Keratinocyte (primary cell): Measurements from ENCODE around the gene SPRY4. TPM values are rescaled to one million over a fixed set of nuclear protein-coding genes. Genes with fewer than 3 reads are reported as not detected.

Source experiments
- DNase-seq: peaks from one replicate; pipeline ENCODE4 v3.0.0-alpha.2; 2011; ENCODE audit warnings: low read depth, missing footprints, low spot score
- FAIRE-seq: peaks from 2 replicates; lab custom pipeline; 2011; peaks lifted over from hg19 to GRCh38; lab: Jason Lieb, UNC
- H2AFZ ChIP-seq: 2 replicates; pipeline ENCODE4 v1.6.0; 2012; ENCODE audit warnings: low read length, control low read depth, inconsistent platforms; ENCODE audit not compliant: control insufficient read depth
- H3K27ac ChIP-seq: 2 replicates; pipeline ENCODE4 v1.5.1; 2011; ENCODE audit warnings: low read length; ENCODE audit not compliant: control insufficient read depth, insufficient read depth
- H3K27me3 ChIP-seq: 3 replicates; pipeline ENCODE4 v1.6.0; 2011; ENCODE audit warnings: low read length; ENCODE audit not compliant: control insufficient read depth, insufficient read depth; ENCODE audit errors: extremely low read depth
- H3K36me3 ChIP-seq, 2 experiments: 2 replicates in 1 of 2; 3 replicates in 1 of 2; pipeline ENCODE4 v1.5.1; 2011; ENCODE audit warnings: low read length in 2 of 2, mild to moderate bottlenecking in 1 of 2; ENCODE audit not compliant: control insufficient read depth in 2 of 2, insufficient read depth in 2 of 2; ENCODE audit errors: extremely low read depth in 1 of 2
- H3K4me1 ChIP-seq: 3 replicates; pipeline ENCODE4 v1.5.1; 2011; ENCODE audit warnings: low read length; ENCODE audit not compliant: control insufficient read depth, insufficient read depth; ENCODE audit errors: extremely low read depth
- H3K4me2 ChIP-seq: 3 replicates; pipeline ENCODE4 v1.6.0; 2011; ENCODE audit warnings: low read depth, low read length; ENCODE audit not compliant: control insufficient read depth, insufficient read depth; ENCODE audit errors: extremely low read depth
- H3K4me3 ChIP-seq, 3 experiments: fragments of 200-600 bp in 1 of 3; sonication (generic) in 1 of 3; 2 replicates in 2 of 3; 3 replicates in 1 of 3; pipeline ENCODE4 v1.5.1; 2011 to 2016; ENCODE audit warnings: low read length in 3 of 3, mild to moderate bottlenecking in 3 of 3, control low read depth in 2 of 3, inconsistent platforms in 1 of 3, low read depth in 1 of 3, mixed read lengths in 1 of 3, mixed run types in 1 of 3, moderate library complexity in 1 of 3; ENCODE audit not compliant: control insufficient read depth in 2 of 3, insufficient read depth in 2 of 3; ENCODE audit errors: extremely low read depth in 1 of 3
- H3K79me2 ChIP-seq: 2 replicates; pipeline ENCODE4 v1.6.0; 2012; ENCODE audit warnings: low read length; ENCODE audit not compliant: control insufficient read depth, insufficient read depth
- H3K9ac ChIP-seq: 3 replicates; pipeline ENCODE4 v1.6.0; 2011; ENCODE audit warnings: low read length; ENCODE audit not compliant: control insufficient read depth, insufficient read depth; ENCODE audit errors: extremely low read depth
- H3K9me1 ChIP-seq: 3 replicates; pipeline ENCODE4 v1.6.0; 2011; ENCODE audit warnings: low read length; ENCODE audit not compliant: control insufficient read depth, insufficient read depth; ENCODE audit errors: extremely low read depth
- H3K9me3 ChIP-seq: 2 replicates; pipeline ENCODE4 v1.5.1; 2012; ENCODE audit warnings: low read depth, low read length; ENCODE audit not compliant: control insufficient read depth
- H4K20me1 ChIP-seq: 3 replicates; pipeline ENCODE4 v1.6.0; 2011; ENCODE audit warnings: low read length; ENCODE audit not compliant: control insufficient read depth, insufficient read depth; ENCODE audit errors: extremely low read depth
- EZH2 ChIP-seq: IDR thresholded peaks from one replicate; pipeline ENCODE4 v1.6.1; 2012; ENCODE audit warnings: inconsistent platforms, mild to moderate bottlenecking, low read length, moderate library complexity
- dilution Hi-C: fragments of 300-500 bp; cut with MboI; formaldehyde crosslinking; loops from one replicate; pipeline ENCODE4 v1.7.0; 2020; ENCODE audit warnings: low sequenced_read_pairs; ENCODE audit not compliant: extremely low pct_ligation_motif_present
- polyA plus RNA-seq, 5 experiments: library from polyadenylated mRNA; depleted of rRNA in 3 of 5; stranded (reverse) in 3 of 5; stranded (forward) in 1 of 5; unstranded in 1 of 5; fragments of >200 nt; gene quantifications; 1 replicate in 1 of 5; 2 replicates in 3 of 5; 3 replicates in 1 of 5; pipeline versions ENCODE4 v1.2.1 to v1.2.3, GENCODE V29; 2011 to 2012; ENCODE audit warnings: missing spikeins in 2 of 5, low read depth in 1 of 5, low replicate concordance in 1 of 5
- TF ChIP-seq, protein P1 (sequence below), 3 experiments: IDR thresholded peaks in 1 of 3; conservative IDR thresholded peaks in 1 of 3; optimal IDR thresholded peaks in 1 of 3; 2 replicates in 2 of 3; 3 replicates in 1 of 3; pipeline versions ENCODE3 to v1.5.1; 2011; ENCODE audit warnings: low read length in 3 of 3, mild to moderate bottlenecking in 3 of 3, moderate library complexity in 2 of 3, control low read depth in 1 of 3, inconsistent platforms in 1 of 3; ENCODE audit not compliant: insufficient read depth in 2 of 3; ENCODE audit errors: extremely low read depth in 1 of 3

The SPRY4 gene
- polyA plus RNA-seq, 1 donor (not counting 4 experiments of a cell fraction or from before 2014, with no cell fraction given), result 10.2 TPM

DNA sequence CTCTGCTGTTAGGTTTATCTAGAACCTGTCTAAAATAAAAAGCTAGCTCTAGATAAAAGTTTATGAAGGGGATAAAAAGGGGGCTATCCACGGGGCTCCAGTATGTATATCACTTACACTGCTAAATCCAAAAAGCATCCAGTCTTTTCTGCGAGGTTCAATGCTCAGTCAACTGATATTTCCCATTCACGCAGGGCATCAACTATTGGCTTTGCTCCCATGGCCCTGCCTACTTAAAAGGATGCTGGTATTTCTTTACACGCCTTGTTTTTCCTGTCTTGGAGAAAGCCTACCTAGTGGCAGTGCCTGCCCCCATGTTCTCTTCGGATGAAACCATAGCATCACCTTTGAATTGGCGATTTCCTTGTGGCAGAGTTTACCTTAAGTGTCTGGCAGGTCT lies 8.1 kb downstream of the SPRY4 start:
- Histone ChIP-seq H3K27me3 (no peaks in the 10 kb centered on the region), H3K4me1 (peaks cover 18% of the 10 kb centered on the region), H4K20me1 (peaks cover 48% of the 10 kb centered on the region), H3K4me3 (no peak overlapping the region), H3K36me3 (peaks cover 24 to 43% of the 10 kb centered on the region in 2 experiments), H3K9me3 (no peaks in the 10 kb centered on the region), H3K4me2 (no peak overlapping the region), H2AFZ (no peak overlapping the region), H3K9ac (no peak overlapping the region), H3K9me1 (peaks cover 4% of the 10 kb centered on the region), H3K79me2 (peaks cover 99% of the 10 kb centered on the region), H3K27ac (no peak overlapping the region)
- dilution Hi-C loops, result no loop called here
- FAIRE-seq, result no peak
- DNase-seq, result no peak
- no peak for TF ChIP-seq EZH2
- TF ChIP-seq, protein P1, sequence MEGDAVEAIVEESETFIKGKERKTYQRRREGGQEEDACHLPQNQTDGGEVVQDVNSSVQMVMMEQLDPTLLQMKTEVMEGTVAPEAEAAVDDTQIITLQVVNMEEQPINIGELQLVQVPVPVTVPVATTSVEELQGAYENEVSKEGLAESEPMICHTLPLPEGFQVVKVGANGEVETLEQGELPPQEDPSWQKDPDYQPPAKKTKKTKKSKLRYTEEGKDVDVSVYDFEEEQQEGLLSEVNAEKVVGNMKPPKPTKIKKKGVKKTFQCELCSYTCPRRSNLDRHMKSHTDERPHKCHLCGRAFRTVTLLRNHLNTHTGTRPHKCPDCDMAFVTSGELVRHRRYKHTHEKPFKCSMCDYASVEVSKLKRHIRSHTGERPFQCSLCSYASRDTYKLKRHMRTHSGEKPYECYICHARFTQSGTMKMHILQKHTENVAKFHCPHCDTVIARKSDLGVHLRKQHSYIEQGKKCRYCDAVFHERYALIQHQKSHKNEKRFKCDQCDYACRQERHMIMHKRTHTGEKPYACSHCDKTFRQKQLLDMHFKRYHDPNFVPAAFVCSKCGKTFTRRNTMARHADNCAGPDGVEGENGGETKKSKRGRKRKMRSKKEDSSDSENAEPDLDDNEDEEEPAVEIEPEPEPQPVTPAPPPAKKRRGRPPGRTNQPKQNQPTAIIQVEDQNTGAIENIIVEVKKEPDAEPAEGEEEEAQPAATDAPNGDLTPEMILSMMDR (optimal IDR thresholded peaks at IDR 0.05 in 1 of 3, IDR thresholded peaks at IDR 0.05 in 1 of 3, conservative IDR thresholded peaks at IDR 0.05 in 1 of 3; ENCODE audit: extremely low read depth in 1 of 3, insufficient read depth in 2 of 3, low read length in 3 of 3), result no peak

DNA sequence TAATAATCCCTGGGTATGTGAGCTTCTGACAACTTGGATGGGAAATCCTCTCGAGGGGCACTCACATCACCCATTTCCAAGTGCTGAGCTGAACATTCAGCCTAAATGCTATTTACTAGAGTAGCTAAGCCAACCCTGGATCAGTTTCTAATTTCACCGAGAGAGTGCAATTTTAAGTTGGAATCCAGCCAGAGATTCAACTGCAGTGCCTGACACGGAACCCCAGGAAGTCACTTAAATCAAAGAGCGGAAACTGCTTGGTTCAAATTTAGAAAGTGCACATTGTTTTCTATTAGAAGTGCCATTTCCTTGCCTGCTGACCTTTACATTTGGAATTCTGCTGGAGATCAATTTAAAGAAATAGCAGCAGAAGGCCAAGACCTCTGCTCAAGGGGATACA lies 8.8 kb downstream of the SPRY4 start:
- no peak for FAIRE-seq
- Histone ChIP-seq H3K79me2 (peaks cover 99% of the 10 kb centered on the region), H2AFZ (no peak overlapping the region), H4K20me1 (peaks cover 42% of the 10 kb centered on the region), H3K36me3 (peaks cover 29 to 48% of the 10 kb centered on the region in 2 experiments), H3K4me2 (no peak overlapping the region), H3K9me3 (no peaks in the 10 kb centered on the region), H3K9me1 (peaks cover 4% of the 10 kb centered on the region), H3K9ac (no peak overlapping the region), H3K4me1 (peaks cover 12% of the 10 kb centered on the region), H3K27me3 (no peaks in the 10 kb centered on the region), H3K27ac (no peak overlapping the region), H3K4me3 (no peak overlapping the region)
- DNase-seq, result no peak
- dilution Hi-C loops, result no loop called here
- TF ChIP-seq, protein P1 (optimal IDR thresholded peaks at IDR 0.05 in 1 of 3, IDR thresholded peaks at IDR 0.05 in 1 of 3, conservative IDR thresholded peaks at IDR 0.05 in 1 of 3; ENCODE audit: extremely low read depth in 1 of 3, insufficient read depth in 2 of 3, low read length in 3 of 3), result no peak
- no peak for TF ChIP-seq EZH2
